GM19043 (cell line): ENCODE results near the gene NUPR1.
"Not testable (repeated sequence)": the region's sequence is repeated elsewhere in the genome, so short reads cannot be mapped to it uniquely, and the experiment has no call there.

ENCODE experiments used
- ATAC-seq: cut with Tn5 transposase; IDR thresholded peaks from one replicate; pipeline ENCODE4 v1.9.1; 2021; ENCODE audit warnings: low read depth; ENCODE audit not compliant: unreplicated experiment

Gene NUPR1

DNA sequence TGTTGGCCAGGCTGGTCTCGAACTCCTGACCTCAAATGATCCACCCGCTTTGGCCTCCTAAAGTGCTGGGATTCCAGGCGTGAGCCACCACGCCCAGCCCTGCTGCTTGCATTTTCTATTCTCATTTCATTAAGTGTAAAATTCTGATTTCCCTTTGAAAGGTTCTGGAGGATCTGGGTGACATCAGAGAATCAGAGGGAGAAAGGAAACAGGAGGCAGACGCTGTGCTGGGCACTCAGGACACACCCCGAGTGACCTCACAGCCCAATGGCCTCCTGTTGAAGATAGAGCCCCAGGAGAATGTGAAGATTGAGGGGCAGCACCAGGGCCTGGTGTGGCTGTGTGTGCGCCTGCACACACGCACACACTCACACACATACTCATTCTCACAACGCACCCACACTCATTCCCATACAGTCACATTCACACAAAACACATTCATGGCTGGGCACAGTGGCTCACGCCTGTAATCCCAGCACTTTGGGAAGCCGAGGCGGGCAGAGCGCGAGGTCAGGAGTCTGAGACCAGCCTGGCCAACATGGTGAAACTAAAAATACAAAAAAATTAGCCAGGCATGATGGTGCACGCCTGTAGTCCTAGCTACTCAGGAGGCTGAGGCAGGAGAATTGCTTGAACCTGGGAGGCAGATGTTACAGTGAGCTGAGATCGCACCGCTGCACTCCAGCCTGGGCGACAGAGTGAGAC is 38.1 kb downstream of the NUPR1 start:
- ATAC-seq, result not testable (repeated sequence)

DNA sequence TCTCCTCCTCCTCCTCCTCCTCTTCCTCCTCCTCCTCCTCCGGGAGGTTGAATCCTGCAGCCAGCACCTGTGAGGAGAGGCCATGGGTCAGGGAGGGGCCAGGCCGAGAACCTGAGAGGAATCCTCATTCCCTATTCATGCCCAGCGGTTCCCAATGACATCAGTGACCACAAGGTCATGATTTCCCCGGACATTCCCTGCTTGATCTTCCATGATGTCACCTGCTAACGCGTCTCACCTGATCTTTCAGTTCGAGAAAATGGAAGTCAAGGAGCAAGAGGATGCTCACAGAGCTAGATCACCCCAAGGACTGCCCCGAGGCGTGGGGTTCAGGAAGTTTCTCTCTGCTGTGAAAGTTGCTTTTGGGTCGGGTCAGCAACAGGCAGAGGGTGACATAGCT is 38.9 kb downstream of the NUPR1 start:
- ATAC-seq, result no peak

DNA sequence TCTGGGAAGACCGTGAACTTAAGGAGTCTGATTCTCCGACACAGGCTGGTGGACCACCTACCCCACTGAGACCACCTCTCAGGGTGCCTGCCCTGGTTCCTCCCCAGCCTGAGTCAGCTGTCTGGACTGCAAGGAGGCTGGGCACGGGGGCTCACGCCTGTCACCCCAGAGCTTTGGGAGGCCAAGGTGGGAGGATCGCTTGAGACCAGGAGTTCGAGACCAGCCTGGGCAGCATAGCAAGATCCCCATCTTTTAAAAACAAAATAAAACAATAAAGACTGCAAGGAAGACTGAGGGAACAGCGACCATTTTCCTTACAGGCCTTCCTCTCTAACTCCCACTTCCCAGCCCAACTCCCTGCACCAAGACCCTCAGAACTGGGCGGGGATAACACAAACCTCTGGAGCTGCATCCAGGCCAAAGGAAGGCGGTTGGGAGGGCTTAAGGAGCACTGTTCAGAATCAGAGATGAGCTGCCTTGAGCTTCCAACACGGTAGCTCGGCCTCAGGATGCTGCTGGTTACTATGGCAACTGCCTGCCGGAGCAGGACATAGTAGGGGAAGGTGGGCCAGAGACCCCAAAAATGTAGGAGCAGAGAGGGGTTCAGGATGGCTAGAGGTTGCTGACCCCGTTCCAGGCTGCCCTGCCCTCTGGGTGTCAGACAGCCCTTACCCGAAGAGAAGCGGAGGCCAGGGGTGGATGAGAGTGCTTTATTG is 40.0 kb downstream of the NUPR1 start:
- no peak for ATAC-seq

DNA sequence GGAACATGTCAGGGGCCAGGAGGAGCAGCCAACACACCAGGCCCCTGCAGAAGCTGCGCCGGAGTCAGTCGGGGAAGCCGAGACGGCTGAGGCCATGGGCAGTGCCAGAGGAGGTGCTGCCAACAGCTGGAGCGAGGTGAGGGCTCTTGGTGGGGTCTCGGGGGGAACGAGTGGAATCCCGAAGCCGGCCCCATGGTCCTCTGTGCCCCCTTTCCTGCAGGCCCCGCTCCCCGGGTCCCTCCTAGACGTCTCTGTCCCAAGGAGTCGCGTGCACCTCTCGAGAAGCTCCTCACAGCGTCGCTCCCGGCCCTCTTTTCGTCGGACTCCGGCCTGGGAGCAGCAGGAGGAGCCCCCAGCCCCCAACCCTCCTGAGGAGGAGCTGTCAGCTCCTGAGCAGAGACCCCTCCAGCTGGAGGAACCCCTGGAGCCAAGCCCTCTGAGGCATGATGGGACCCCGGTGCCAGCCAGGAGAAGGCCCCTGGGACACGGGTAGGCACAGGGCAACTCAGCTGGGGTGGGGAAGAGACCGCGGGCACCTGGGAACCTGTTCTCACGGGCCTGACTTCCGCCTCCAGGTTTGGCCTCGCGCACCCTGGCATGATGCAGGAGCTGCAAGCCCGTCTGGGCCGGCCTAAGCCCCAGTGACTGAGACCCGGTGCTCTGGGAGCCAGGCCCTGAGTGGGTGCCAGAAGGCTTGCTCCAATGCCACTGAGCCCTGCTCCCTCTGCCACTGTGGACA is 40.7 kb downstream of the NUPR1 start:
- ATAC-seq, result no peak

DNA sequence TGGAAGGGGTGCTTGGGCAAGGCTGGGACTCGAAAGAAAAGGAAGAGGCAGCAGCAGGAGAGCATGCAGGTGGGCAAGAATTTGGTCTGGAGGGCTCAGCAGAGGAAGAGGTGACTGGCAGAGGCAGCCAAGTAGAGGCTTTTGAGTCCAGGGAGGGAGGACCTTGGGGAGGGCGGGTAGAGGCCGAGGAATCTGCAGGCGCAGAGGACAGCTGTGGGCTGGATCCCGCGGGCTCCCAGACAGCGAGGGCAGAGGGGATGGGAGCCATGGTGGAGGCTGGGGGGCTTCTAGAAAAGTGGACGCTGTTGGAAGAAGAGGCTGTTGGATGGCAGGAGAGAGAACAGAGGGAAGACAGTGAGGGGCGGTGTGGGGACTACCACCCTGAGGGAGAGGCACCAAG is 41.4 kb downstream of the NUPR1 start:
- ATAC-seq, result no peak

DNA sequence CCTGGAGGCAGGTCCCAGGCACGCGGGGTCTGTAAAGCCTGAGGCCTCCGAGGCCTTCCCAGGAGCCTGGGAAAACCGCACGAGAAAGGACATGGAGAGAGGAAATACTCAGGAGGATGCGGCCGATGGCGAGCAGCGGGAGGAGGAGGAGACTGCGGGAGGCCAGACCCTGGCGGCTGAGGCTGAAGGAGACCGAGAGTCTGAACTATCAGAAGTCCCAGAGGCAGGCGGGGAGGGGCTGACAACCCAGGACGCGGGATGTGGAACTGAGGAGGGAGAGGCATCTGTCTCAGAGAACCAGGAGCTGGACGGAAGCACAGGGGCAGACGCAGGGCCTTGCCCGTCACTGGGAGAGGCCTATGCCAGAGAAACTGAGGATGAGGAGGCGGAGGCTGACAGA is 41.9 kb downstream of the NUPR1 start:
- ATAC-seq, result no peak

DNA sequence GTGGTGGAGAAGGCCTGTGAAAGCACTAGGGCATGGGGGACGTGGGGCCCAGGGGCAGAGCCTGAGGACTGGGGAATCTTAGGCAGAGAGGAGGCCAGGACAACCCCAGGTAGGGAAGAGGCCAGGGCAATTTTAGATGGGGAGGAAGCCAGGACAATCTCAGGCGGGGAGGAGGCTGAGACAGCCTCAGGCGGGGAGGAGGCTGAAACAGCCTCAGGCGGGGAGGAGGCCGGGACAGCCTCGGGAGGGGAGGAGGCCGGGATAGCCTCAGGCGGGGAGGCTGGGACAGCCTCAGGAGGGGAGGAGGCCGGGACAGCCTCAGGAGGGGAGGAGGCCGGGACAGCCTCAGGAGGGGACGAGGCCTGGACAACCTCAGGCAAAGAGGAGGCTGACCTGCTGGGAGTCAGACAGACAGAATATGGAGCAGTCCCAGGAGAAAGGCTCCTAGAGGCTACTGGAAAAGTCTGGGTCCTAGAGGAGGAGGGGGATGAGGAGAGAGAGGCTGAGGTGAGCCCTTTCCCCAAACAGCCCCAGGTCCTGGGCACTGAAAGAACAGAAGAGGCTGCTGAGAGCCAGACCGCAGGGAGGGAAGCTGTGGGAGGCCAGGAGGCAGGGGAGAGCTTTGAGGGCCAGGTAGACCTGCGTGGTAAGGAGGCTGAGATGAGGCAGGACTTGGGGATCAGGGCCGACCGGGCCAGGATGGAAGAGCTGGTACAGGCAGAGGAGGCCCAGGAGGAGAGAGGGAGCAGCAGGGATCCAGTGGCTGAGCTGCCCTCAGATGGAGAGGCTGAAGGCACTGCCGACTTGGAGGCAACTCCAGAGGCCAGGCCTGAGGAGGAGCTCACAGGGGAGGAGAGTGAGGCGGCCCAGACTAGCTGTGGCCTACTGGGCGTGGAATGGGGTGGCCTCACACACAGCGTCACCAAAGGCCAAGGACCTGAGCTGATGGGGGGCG is 42.7 kb downstream of the NUPR1 start:
- ATAC-seq, result no peak

DNA sequence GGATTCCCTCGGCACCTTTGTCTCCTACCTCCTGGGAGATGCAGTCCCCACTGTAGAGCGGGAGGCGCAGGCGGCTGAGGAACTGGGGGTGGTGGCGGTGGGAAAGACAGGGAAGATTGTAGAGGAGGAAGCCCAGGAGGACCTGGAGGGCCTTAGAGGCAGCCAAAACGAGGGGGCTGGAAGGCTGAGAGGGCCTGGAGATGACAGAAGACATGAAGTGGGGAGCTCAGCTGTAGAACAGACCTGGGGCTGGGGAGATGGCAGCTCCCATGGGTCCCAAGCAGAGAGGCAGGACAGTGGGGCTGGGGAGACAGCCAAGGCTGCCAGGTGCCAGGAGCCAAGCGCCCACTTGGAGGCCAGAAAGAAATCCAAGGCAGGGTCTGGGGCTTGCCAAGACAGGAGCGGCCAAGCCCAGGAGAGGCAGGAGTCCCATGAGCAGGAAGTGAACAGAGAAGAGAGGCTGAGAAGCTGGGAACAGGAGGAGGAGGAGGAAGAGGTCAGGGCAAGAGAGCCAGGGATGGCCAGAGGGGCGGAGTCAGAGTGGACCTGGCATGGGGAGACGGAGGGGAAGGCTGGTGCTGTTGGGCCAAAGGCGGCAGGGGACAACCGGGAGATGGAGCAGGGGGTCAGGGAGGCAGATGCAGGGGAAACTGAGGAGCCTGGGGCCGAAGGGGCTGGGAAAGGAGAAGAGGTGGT is 43.5 kb downstream of the NUPR1 start:
- ATAC-seq, result no peak

DNA sequence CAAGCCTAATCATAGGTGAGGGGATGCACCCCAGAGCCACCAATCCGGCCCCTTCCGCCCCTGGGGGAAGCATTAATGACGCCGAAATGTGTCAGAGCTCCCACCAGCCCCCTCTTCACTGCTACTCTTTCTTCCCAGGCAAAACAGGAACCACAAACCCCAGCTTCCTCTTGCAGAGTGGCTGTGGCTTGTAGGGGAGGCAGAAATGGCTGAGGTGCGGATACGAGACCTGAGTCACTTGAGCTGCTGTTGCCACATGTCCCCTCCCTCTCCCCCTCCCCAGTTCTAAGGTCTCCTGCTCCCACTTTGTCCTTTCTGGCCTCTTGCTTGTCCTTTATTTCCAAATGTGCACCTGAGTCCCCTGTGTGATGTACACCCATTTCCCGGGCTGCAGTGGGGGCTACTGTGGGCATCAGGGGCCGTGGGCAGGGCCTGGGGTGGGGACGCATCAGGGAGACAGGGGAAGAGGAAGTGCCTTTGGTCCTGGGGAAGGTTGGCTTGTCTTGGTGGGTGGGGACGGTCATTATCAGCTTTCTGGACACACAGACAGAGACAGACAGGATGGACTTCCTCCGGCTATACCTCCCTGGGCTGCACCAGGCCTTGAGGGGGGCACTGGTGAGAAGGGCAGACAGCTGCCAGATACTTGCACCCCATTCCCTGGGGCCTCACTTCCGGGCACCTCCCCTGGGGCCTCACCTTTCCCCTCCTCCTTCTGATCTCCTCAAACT is 44.5 kb downstream of the NUPR1 start, which contains the start of gene APOBR:
APOBR (plus strand) TSS at position 523 of the 731 bp plus-strand sequence; CDS start at position 562, 39 bp downstream.
- ATAC-seq, result no peak

DNA sequence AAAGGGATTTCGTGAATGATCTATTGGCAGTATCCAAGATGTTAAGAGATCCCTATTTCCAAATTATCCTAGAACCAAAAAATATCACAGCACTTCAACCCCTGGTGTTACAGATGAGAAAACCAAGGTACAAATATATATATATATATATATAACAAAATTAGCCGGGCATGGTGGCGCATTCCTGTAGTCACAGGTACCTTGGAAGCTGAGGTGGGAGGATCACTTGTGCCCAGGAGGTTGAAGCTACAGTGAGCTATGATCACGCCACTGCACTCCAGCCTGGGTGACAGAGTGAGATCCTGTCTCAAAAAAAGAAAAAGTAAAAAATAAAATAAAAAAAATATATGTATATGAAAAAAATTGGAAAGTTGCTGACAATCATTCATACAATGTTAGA is 46.3 kb downstream of the NUPR1 start:
- no peak for ATAC-seq

DNA sequence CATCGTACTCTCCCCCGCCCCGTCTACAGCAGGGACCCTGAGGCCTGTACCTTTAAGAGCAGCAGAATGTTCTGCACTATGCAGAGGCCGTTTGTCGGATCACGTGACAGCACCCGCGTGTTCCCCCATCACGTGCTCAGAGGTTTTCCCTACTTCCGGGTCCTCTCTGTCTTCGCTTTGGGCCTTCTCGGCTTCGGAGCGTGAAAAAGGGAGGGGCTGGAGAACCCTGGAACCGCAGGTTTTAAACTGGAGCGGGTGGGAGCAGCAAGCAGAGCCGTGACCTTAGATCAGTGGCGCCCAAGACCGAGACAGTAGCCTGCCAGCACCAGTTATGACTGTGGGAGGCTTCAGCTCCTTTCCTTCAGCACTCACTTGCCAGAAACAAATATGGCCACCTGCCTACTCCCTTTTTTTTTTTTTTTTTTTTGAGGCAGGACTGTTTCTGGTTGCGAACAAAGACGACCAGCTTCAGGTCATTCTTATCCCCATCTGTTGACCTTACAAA is 46.8 kb downstream of the NUPR1 start, which contains the start of gene CLN3:
CLN3 (minus strand) TSS at position 105 of the 505 bp plus-strand sequence. CDS start 315 bp downstream, outside the sequence.
- ATAC-seq, result peak; percentile 59

DNA sequence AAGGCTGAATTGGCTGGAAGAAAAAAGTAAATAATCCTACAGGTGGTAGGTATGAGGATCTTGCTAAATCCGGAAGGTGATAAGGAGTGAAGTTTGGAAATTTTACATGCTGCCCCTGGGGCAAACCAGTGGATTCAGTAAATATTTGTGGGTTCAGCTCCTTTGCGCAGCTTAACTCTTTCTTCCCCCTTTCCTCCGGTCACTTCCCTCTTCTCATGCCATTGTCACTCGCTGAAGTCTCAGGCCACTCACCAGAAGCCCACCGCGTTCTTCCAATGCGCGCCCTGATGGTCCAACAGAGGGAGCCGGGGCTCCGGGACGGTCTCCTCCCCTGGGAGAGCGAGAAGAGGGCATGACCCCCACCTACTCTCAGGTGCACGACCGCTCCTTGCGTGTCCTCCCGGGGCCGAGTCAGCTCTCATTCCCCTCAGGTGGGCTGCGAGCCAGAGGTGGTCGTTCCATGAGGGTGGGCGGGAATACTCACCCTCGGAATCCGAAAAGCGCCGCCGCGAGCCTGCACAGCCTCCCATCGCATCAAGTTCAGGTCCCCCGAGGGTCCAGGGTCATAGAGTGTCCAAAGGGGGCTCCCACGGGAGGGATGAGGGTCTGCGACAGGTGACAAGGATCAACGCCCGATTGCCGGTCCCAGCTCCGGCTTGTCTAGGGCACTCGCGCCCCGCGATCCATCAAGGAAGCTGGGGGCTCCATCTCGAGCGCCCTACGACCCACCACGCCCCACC is 47.4 kb downstream of the NUPR1 start:
- no peak for ATAC-seq

DNA sequence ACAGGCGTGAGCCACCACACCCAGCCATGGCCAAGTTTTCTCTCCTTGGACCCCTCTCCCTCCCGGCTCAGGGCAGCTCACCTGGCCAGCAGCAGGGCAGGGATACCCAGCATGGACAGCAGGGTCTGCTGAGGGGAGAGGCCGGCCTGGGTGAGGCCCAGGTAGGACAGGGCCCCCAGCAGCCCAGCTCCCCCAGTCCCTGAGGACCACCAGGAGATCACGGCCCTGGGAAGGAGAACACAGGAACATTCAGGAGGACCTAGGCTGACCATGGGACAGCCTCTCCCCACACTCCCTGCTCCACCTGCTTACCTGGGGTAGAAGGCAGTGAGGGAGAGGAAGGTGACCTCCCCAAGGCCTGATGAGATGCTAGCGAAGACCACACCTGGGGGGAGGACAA is 52.5 kb downstream of the NUPR1 start:
- no peak for ATAC-seq

DNA sequence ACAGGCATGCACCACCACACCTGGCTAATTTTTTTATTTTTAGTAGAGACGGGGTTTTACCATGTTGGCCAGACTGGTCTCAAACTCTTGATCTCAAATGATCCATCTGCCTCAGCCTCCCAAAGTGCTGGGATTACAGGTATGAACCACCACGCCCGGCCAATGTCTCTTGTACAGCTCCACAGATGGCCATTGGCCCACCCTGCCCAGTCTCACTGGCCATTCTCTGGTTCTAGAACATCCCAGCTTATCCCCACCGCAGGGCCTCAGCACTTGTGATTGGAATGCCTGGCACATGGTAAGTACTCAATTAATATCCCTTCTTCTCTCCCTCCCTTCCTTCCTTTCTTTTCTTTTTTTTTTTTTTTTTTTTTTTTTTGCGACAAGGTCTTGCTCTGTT is 55.4 kb downstream of the NUPR1 start:
- ATAC-seq, result not testable (repeated sequence)
